HG02642 (cell line): ENCODE data around the gene SLC35E2B.
A peak's percentile ranks its signal among the peaks of the same experiment; 100 is the strongest.
"Not testable (repeated sequence)": the region's sequence is repeated elsewhere in the genome, so short reads cannot be mapped to it uniquely, and the experiment has no call there.

Experiments
- ATAC-seq: cut with Tn5 transposase; IDR thresholded peaks from one replicate; pipeline ENCODE4 v1.9.1; 2021; ENCODE audit warnings: mild to moderate bottlenecking; ENCODE audit not compliant: unreplicated experiment, poor library complexity

SLC35E2B gene

GRCh38 chr1:1647567-1648241, 44.9 kb downstream of the SLC35E2B start:
- ATAC-seq = not testable (repeated sequence)

- ATAC-seq = not testable (repeated sequence)
Observed at GRCh38 chr1:1646326-1646725, 46.3 kb downstream of the SLC35E2B start.

- ATAC-seq = not testable (repeated sequence)
Observed at GRCh38 chr1:1640711-1641461, 51.7 kb downstream of the SLC35E2B start.

- not testable (repeated sequence) for ATAC-seq
Observed at GRCh38 chr1:1640081-1640480, 52.5 kb downstream of the SLC35E2B start.

GRCh38 chr1:1639368-1639767, 53.2 kb downstream of the SLC35E2B start:
- ATAC-seq = not testable (repeated sequence)

- not testable (repeated sequence) for ATAC-seq
Observed at GRCh38 chr1:1638528-1638927, 54.1 kb downstream of the SLC35E2B start.

GRCh38 chr1:1637479-1637875, 55.1 kb downstream of the SLC35E2B start:
- ATAC-seq = not testable (repeated sequence)

GRCh38 chr1:1636621-1637478, 55.7 kb downstream of the SLC35E2B start:
- ATAC-seq = not testable (repeated sequence)

- not testable (repeated sequence) for ATAC-seq
Observed at GRCh38 chr1:1634613-1635012, 58.0 kb downstream of the SLC35E2B start.

- ATAC-seq = not testable (repeated sequence)
Observed at GRCh38 chr1:1633409-1633808, 59.2 kb downstream of the SLC35E2B start.

- no peak for ATAC-seq
Observed at GRCh38 chr1:1631782-1632420, 60.7 kb downstream of the SLC35E2B start, which contains the start of gene MMP23B. TSS of gene MMP23B (plus strand) at chr1:1632173. CDS start at chr1:1632219, 46 bp downstream.

GRCh38 chr1:1630965-1631781, 61.4 kb downstream of the SLC35E2B start:
- no peak for ATAC-seq

- peak; percentile 56 for ATAC-seq
Observed at GRCh38 chr1:1630191-1630964, 62.2 kb downstream of the SLC35E2B start.

GRCh38 chr1:1629430-1630190, 63.0 kb downstream of the SLC35E2B start:
- ATAC-seq = no peak

GRCh38 chr1:1628754-1629429, 63.7 kb downstream of the SLC35E2B start:
- no peak for ATAC-seq

- no peak for ATAC-seq
Observed at GRCh38 chr1:1627829-1628753, 64.5 kb downstream of the SLC35E2B start.
